IPS-18c (cell line): ENCODE data around the gene NACC1.

Experiments
- H3K4me3 ChIP-seq: 2 replicates; pipeline ENCODE4 v1.7.0; 2013; ENCODE audit warnings: low read depth, mild to moderate bottlenecking, low read length, moderate library complexity; ENCODE audit not compliant: insufficient read depth
- H3K9me3 ChIP-seq: one replicate; pipeline ENCODE4 v1.6.1; 2013; ENCODE audit warnings: mild to moderate bottlenecking, low read length, moderate library complexity; ENCODE audit not compliant: control insufficient read depth, insufficient read depth

Gene NACC1

DNA sequence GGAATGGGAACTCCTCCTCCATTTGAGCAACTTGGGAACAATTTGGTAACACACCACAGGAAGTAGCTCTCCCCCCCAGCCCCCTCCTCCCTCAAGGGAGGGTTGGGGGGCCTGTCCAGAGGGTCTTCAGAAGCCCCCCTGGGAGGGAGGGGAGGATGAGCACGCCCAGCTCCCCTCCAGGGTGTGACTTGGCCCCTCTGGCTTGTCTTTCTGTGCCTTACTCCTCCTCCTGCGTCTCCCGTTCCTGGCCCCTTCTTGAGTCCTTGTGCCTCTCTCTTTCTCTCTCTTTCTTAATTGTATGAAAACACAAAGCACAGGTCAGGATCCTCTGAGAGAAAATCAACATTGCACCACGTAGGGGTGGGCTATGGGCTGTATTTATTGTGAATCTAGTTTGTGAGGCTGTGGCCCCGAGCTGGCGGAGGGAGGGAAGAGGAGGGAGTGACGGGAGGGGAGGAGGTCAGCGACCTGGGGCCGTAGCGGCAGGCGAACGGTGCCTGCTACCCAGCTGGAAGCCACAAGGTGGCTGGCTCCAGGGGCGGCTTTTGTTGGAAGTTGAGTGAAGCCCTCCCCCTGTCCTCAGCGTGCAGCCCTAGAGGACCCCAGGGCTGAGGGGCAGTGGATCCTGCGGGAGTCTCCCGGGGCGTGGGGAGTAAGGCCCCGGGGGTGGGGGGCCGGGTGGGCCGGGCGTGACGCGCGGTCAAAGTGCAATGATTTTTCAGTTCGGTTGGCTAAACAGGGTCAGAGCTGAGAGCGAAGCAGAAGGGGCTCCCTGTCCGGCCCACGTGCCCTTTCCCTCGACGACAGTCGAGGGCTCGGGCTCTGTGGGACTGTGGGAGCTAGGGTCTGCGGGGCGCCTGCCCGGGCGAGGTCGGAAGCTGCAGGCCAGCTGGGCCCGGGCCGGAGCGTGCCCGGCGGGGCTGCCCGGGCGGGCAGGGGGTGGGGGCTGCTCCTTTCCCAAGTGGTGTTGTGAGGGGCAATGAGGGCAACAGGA, 21.8 kb upstream of the NACC1 start:
- Histone ChIP-seq H3K4me3 (peak overlapping the region; percentile 53), H3K9me3 (no peaks in the 10 kb centered on the region)

DNA sequence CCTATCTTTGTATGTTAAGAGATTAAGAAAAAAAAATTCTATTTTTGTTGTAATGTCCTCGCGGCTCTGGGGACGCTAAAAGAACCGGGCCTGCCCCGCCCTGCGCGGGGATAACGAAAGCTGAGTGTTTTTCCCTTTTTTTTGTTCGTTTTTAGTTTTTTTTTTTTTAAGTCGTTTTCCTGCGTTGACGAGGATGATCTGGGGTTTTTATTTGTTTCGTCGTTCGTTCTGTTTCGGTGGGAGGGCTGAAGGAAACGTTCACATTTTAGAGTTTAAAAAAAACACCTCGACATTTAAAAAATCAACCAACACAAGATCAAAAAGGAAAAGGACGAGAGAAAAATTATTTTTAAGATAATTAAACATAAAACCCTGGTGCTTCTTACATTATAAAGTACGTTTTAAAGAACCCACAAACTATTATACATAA, 21.0 kb upstream of the NACC1 start:
- Histone ChIP-seq H3K9me3 (no peaks in the 10 kb centered on the region), H3K4me3 (no peak overlapping the region)

DNA sequence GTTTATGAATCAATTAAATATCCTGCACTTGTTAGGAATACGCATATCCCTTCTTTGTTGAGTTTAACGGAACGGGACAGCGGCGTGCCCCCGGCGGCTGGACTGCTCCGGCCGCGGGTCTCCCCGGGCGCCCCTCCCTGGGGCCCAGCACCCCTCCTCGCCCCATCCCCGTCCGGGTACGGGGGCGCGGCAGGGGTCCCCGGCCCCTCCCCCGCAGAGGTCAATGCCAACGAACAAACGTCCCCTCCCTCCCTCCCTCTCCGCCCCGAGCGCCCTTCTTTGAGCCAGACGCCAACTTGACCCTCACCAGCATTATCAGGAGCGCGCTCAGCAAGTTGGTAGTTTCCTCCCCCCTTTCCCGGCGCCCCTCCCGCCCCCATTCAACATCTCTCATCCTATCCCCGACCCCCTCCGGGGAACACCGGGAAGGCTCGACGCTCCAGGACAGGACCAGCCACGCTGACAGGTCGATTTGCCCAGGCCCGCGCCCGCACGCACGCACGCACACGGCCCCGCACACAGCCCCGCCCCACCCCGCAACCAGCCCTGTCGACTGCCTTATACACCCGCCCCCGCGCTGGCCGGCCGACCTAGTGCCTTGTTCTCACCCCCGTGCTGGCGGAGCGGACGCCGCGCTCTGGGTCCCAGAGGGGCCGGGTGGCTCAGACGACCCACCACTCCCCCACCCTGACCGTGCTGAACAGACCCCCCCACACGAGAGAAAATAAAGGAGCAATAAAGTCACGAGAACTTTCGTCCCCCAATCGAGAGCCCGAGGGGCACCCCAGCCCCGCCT, 20.4 kb upstream of the NACC1 start:
- Histone ChIP-seq H3K9me3 (no peaks in the 10 kb centered on the region), H3K4me3 (no peak overlapping the region)

DNA sequence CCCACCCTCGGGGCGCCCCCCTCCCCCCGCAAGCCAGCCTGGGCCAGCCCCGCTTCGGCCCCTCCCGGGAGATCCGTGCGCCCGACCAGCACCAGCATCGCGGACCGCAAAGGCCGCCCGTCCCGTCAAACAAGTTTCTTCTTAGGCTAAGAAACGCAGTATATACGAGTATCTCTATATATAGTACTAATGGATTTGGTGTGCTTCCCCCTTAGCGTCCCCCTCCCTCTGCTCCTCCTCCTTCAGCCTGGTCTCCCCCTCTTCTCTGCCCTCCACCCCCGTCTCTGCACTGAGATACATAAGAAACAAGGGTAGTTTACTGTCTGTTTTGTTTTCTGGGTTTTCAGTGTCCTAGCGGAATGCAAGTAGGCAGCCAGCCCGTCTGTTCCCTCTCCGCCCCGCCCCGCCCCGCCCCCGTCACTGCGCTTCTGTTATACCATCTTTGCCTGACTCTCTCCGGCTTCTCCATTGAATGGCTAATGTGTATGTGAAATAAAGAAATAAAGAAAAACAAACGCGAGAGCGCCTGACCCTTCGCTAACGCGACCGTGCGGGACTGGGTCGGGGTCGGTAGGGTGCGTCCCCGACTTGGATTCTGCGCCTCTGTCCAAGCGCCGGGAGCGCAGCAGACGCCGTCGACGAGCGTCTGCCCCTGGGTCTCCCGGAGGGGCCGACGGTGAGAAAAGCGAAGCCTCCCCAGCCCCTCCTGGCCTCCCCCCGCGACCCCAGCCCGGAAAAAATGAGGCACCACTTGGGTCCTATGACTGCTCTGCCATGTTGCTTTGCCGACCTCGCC, 19.6 kb upstream of the NACC1 start:
- peak overlapping the region; percentile 28; the same call in 1 of the 2 replicates for H3K4me3 ChIP-seq
- H3K9me3 ChIP-seq: no peaks in the 10 kb centered on the region

DNA sequence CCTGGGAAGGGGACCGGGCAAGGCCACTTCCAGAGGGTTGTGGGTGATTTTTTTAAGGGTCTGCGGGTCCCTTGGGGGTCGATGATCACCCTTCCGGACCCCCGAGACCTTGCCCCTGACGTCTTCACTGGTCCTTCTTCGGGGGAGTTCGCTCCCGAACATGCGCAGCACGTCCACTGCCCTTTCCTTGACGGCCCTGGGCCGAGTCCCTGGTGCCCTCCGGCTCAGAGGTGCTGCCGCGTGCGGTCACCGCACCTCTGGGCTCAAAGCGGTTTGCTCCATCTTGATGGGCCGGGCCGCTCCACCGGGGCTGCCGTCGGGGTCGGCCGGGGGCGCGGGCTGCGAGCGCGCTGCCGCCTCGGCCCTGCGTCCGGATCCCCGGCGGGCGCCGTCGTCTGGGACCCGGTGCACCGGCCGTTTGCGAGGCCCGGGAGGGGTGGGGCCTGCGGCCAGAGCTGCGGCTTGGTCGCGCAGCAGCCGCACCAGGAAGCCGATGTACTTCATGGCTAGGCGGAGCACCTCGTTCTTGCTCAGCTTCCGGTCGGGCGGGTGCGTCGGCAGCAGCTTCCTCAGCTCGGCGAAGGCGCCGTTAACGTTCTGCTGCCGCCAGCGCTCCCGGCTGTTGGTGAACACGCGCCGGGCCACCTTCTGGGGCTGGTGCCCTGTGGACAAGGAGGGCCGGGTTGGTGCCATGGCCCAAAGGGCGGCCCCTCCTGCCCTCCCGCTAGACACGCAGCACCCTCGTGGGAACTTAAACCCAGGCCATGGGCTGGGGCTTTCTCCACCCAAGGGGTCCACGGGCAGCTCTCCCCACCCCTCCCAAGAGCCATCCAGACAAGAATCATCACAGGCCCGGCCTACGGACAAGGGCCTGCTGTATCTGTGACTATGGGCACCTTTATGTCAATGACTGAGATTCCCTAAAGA, 18.7 kb upstream of the NACC1 start:
- Histone ChIP-seq H3K4me3 (peak overlapping the region; percentile 28), H3K9me3 (no peaks in the 10 kb centered on the region)

DNA sequence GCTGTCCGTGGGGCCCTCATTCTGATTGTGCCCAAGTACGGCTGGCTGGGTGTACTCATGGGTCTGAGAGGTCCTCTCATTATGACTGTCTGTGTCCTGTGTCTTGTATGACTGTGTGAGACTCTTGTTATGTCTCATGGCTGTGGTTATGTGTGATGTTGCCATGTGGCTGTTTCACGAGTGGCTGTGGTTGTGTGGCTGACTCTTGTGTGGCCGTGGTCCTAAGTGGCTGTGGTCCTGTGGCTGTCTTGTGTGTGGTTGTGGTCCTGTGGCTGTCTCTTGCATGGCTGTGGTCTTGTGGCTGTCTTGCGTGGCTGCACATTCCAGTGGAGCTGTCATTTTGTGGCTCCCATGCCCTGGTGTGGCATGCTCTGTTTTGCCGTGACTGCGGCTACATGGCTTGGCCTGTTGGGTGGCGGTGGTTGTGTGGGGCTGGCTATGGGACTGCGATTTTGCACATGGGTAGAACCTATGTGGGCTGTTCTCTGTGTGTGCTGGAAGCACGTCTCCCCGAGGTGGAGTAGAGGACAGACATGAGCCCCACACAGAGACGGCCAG, 18.0 kb upstream of the NACC1 start:
- no peak overlapping the region for H3K4me3 ChIP-seq
- H3K9me3 ChIP-seq: no peaks in the 10 kb centered on the region

DNA sequence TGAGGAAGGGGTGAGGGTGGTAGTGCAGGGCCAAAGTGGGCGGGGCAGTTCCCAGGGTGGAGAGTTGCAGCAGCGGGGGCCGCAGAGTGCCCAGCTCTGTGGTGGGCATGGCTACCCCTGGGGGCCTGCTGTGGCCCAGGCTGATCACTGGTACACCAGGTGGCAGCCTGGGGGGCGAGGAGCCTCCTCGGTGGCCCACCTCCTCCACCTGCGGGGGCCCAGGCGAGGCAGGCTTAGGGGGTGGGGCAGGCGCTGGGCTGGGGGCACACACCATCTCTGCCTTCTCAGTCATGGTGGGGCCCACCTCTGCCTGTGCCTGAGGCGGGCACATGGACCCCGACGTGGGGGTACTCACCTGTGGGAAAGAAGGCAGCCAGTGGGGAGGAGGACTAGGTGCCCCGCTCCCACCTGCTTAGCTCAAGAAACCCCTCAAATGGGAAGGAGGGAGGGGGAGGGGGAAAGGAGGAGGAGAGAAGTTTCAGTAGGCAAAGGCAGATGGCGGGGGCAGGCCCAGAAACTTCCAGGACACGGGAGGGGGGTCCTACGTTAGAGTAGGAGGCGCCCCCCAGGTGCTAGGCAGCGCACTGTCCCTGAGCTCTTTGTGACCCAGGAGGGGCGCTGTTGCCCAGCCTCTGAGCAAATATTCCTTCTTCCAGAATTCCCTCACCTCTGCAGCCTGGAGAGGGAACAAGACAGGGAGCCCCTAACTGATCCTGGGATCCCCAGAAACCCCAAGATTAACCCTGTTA, 17.0 kb upstream of the NACC1 start:
- no peak overlapping the region for H3K4me3 ChIP-seq
- no peaks in the 10 kb centered on the region for H3K9me3 ChIP-seq

DNA sequence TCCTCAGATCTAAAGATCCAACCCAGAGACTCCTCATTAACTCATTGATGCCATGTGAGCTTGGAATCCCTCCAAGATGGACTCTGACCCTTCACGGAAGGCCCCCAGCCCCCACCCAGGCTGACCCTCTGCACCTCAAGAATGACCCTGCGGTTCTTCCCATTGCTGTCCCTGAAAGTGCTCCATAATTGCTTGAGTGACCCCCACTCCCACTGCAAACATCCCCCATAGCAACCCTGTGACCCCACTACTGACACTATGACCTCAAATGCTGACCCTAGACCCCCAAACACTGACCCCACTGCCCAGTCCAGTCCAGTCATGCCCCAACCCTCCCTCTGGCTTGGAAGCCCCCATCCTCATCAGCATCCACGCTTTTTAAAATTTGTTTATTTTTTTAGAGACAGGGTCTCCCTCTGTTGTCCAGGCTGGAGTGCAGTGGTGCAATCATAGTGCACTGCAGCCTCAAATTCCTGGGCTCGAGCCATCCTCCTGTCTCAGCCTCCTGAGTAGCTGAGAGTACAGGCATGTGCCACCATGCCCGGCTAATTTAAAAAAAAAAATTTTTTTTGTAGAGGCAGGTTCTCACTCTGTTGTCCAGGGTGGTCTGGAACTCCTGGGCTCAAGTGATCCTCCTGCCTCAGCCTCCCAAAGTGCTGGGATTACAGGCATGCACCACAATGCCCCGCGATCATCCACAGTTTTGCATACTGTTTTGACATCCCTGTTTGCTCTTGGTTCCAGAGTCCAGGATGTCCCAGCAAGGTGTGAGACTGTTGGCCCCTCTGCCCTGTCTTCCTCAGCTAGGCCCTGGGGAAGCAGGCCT, 16.3 kb upstream of the NACC1 start:
- H3K9me3 ChIP-seq: no peaks in the 10 kb centered on the region
- H3K4me3 ChIP-seq: no peak overlapping the region

DNA sequence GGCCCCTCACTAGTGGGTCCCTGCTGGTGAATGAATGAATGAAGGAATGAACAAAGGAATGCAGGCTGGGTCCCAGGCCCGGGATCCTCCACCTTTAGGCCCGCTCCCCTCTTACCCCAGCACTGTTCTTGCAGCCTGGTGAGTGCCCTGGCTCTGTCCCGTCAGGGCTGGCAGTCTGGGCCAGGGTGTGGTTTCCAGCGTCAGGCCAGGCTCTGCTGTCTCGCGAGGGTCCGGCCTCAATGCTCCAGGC, 15.7 kb upstream of the NACC1 start:
- H3K4me3 ChIP-seq: peak overlapping the region; percentile 41
- H3K9me3 ChIP-seq: no peaks in the 10 kb centered on the region

DNA sequence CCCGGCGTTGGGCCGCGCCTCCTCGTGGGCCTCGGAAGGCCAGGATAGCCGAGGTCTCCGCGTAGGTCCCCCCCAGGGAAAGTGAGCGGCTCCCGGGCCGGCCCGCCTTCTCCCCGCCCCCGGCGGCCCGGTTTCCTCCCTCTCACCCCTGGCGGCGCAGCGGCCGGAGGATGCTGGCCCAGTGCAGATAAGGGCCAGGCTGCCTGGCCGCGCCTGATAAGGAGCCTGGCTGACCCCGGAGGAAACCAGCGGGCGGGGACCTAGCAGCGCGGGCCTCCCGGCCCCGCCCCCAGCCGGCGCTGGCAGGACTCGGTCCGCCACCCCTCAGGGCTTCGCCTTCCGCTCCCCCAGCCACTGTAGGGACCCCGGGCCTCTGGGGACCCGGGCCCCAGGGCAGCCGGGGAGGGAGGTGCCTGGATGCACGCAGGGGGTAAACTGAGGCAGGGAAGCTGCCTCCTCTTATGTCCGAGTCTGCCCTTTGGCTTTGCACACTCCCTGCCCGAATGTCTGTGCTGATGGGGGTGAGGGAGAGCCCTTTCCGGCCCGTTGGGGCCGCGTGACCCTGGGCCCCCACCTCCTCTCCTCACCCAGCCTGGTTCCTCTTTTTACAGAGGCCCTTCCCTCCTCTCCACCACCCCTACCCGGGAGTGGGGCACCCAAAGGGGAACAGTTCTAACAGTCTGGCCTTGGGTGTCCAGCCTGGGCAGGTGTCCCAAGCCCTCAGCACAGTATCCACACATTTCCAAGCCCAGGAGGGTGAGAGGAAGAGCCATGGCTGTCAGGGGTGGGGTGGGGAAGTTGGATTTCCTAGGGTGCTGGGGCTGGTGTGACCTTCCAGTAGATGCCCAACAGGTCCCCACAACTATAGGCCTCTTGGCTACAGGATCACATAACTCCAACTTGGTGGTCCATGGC, 15.1 kb upstream of the NACC1 start, which contains the start of gene LYL1:
LYL1 (minus strand) TSS at position 193 of the 915 bp plus-strand sequence. CDS start 1,687 bp downstream, outside the sequence.
- Histone ChIP-seq H3K4me3 (peak within 1 kb of the TSS; percentile 41), H3K9me3 (no peaks in the 10 kb centered on the region)

DNA sequence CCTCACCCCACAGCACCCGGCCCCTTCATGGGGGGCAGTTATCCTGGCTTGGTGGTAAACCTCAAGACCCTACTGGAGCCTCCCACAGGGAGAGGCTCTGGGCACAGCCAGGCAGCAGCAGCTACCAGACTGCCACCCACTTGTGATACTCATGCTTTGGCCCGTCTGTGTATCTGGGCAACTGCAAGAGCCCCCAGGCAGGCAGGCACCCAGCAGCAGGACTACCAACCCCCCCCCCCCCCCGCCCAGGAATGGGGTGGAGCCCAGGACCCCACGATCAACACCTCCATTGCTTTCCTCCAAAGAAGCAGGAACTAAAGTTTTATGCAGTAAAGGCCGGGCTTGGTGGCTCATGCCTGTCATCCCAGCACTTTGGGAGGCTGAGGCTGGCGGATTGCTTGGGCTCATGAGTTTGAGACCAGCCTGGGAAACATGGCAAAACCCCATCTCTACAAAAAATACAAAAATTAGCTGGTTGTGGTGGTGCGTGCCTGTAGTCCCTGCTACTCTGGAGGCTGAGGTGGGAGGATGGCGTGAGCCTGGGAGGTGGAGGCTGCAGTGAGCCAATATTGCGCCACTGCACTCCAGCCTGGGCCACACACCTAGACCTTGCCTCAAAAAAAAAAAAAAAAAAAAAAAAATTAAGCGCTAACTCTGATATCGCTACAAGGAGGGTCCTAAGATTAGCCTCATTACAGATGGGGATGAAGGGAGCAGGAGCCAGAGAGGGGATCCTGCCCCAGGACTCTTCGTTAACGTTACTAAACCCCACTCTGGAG, 14.3 kb upstream of the NACC1 start:
- Histone ChIP-seq H3K9me3 (no peaks in the 10 kb centered on the region), H3K4me3 (no peak overlapping the region)

DNA sequence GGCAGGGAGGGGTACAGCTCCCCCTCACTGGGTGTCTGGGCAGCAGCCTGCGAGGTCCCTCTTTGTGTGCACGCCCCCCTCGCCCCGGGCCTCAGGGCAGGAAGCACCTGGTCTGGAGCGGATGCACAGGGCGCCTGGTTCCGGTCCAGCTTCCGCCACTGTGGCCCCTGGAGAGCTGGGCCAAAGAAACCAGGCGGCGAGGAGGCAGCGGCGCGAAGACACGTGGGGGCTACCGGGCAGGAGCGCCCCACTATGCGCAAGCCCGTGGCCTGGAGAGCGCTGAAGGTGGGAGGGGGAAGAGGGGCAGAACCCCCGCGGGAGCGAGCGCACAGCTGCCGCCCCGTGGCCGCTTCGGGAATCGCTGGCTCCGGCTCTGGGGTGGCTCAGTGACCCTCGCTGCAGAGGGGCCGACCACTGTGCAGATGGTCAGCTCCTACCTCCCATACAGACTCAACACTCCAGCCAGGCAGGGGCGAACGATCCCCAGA, 13.7 kb upstream of the NACC1 start:
- H3K4me3 ChIP-seq: no peak overlapping the region
- no peaks in the 10 kb centered on the region for H3K9me3 ChIP-seq
